Kidney epithelial cell (primary cell): ENCODE measurements around the gene KIF5C. TPM values are rescaled to one million over a fixed set of nuclear protein-coding genes. Genes with fewer than 3 reads are reported as not detected.

Source experiments
- DNase-seq: peaks from one replicate; pipeline ENCODE4 v3.0.0-alpha.2; 2010; ENCODE audit warnings: low read depth
- H3K27me3 ChIP-seq: 2 replicates; pipeline ENCODE4 v1.6.0; 2011; ENCODE audit warnings: low read length; ENCODE audit not compliant: control insufficient read depth, insufficient read depth
- H3K36me3 ChIP-seq: 2 replicates; pipeline ENCODE4 v1.5.1; 2011; ENCODE audit warnings: low read length; ENCODE audit not compliant: control insufficient read depth, insufficient read depth
- H3K4me3 ChIP-seq: 2 replicates; pipeline ENCODE4 v1.5.1; 2011; ENCODE audit warnings: low read depth, mild to moderate bottlenecking, control low read depth, low read length
- total RNA-seq: library from RNA; depleted of rRNA; stranded (reverse); fragments of >200 nt; gene quantifications from 2 replicates; pipeline ENCODE4 v1.2.3, GENCODE V29; 2015
- TF ChIP-seq, protein P1 (sequence below): IDR thresholded peaks from 2 replicates; pipeline ENCODE4 v1.5.1; 2011; ENCODE audit warnings: mild to moderate bottlenecking, moderate library complexity, low read length, control low read depth, inconsistent platforms; ENCODE audit not compliant: insufficient read depth, poor library complexity, severe bottlenecking

The KIF5C gene
- total RNA-seq, 1 donor from 2014 or later = 8.7 TPM

DNA sequence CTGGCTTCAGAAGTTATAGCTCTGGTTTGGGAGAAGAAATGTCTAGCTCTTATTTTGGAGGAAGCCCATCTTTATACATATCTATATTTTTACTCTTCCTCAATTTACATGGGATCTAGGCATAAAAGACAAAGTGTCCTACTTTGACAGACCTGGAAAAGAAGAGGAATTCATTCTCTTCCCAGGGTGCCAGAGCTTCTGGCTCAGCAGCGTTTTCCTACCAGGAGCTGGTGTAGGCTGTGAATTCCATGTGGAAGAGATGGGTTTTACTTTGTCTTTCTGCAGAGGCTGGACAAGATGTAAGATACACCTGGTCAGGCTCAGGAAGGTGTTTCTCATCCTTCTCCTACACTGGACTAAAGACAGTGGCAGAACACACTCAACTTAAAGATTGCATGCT lies 113.3 kb downstream of the KIF5C start:
- Histone ChIP-seq H3K27me3 (no peaks in the 10 kb centered on the region), H3K36me3 (no peaks in the 10 kb centered on the region), H3K4me3 (no peak overlapping the region)
- DNase-seq = no peak
- TF ChIP-seq, protein P1, sequence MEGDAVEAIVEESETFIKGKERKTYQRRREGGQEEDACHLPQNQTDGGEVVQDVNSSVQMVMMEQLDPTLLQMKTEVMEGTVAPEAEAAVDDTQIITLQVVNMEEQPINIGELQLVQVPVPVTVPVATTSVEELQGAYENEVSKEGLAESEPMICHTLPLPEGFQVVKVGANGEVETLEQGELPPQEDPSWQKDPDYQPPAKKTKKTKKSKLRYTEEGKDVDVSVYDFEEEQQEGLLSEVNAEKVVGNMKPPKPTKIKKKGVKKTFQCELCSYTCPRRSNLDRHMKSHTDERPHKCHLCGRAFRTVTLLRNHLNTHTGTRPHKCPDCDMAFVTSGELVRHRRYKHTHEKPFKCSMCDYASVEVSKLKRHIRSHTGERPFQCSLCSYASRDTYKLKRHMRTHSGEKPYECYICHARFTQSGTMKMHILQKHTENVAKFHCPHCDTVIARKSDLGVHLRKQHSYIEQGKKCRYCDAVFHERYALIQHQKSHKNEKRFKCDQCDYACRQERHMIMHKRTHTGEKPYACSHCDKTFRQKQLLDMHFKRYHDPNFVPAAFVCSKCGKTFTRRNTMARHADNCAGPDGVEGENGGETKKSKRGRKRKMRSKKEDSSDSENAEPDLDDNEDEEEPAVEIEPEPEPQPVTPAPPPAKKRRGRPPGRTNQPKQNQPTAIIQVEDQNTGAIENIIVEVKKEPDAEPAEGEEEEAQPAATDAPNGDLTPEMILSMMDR = no peak

DNA sequence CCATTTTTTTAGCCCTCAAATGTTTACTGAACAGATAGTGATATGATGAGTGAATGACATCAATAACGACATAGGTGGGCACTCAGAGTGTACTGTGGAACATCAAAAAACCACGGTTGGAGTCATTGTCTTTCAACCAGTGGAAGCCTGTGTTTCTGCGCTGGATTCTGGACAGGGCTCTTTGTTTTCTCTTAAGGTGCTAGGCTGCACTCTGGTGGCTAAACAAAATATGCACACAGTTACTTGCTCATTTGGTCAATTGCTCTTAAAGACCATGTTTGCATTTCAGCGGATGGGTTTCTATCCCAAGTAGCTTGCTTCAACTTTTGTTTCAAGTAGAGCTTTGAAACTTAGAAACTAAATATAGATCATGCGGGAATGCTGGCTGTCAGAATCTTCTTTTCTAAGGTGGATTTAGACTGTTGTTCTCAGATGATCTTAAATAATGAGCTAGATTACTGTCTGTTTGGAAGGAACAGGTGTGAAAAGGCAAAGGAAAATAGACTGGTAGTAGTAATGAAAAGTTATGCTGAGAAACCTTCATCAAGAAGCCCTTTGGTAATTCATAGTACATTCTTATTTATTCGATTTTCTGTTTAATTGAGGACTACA lies 115.0 kb downstream of the KIF5C start:
- Histone ChIP-seq H3K4me3 (no peak overlapping the region), H3K27me3 (no peaks in the 10 kb centered on the region), H3K36me3 (no peaks in the 10 kb centered on the region)
- DNase-seq = peak; percentile 50
- TF ChIP-seq, protein P1 = peak; percentile 64

DNA sequence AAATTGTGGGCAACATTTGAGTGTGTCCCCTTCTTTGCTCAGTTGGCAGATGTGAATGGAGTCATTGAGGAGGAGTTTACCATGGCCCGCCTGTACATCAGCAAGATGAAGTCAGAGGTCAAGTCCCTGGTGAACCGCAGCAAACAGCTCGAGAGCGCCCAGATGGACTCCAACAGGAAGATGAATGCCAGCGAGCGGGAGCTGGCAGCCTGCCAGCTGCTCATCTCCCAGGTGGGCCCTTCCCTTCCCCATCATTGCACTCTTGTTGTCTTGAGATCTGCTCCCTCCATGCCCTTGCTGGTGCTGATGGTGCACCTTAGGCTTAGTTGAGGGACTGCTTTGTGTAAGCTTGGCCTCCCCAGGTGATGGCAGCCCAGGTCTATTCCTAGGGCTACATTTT lies 115.9 kb downstream of the KIF5C start:
- H3K36me3 ChIP-seq = no peaks in the 10 kb centered on the region
- H3K27me3 ChIP-seq = no peaks in the 10 kb centered on the region
- DNase-seq = no peak
- TF ChIP-seq, protein P1 = no peak
- H3K4me3 ChIP-seq = no peak overlapping the region

DNA sequence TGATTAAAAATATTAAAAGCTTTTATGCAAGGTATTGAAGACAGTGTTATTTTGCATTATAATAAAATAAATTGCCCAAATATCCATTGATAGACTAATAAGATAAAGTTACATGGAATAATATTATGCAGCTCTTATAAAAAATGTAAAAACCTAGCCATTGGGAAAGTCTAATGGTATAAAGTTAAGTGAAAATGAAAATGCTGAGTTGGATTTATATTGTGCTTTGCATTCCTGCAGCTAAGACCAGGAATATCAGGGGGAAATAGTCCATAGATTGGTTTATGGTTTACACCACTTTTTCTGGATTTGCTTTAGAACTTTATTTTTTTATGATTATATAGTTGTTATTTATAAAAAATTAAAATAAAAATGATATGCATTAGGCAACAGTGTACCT lies 117.4 kb downstream of the KIF5C start:
- DNase-seq = no peak
- Histone ChIP-seq H3K27me3 (no peaks in the 10 kb centered on the region), H3K4me3 (no peak overlapping the region), H3K36me3 (no peaks in the 10 kb centered on the region)
- TF ChIP-seq, protein P1 = no peak

DNA sequence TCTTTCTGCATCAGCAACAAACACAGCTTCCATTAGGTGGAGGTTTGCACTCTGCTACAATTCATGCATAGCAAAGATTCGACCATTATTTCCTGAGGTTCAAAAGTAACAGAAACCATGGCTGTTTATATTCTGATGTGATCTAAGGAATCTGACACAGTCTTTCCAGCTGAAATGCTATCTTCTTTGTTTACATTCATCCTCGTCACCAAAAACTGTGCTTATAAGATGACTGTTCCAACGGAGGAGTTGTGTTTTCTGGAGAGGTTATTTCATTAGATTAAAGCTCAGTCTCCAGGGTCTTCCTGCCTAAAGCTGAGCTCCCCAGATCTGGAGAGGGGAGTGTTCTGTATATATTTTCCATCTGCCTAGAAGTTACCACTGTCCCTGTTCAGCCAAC lies 118.3 kb downstream of the KIF5C start:
- TF ChIP-seq, protein P1 = no peak
- Histone ChIP-seq H3K36me3 (no peaks in the 10 kb centered on the region), H3K27me3 (no peaks in the 10 kb centered on the region), H3K4me3 (no peak overlapping the region)
- DNase-seq = no peak

DNA sequence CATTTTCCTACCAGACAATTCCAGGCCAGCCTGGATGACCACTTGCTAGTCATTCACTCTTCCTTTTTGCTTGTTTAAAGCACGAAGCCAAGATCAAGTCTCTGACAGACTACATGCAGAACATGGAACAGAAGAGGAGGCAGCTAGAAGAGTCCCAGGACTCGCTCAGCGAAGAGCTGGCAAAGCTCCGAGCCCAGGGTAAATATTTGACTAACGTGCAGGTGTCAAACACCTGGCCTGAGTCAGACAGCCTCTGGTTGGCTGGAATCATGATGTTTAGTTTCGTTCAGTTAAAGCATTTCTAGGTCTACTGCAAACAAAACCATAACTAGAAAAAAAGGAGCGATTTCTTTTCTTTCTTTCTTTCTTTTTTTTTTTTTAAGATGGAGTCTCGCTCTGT lies 119.3 kb downstream of the KIF5C start:
- H3K4me3 ChIP-seq = no peak overlapping the region
- TF ChIP-seq, protein P1 = no peak

More for the DNA sequence above, 119.3 kb downstream of the KIF5C start:
- no peaks in the 10 kb centered on the region for H3K27me3 ChIP-seq
- no peak for DNase-seq
- H3K36me3 ChIP-seq = no peaks in the 10 kb centered on the region
